ENCODE data around the gene ACTRT1.

The ACTRT1 gene
- 0 reads per million in 2 donors for total RNA-seq

GRCh38 chrX:128052303-128052702, at the start of gene ACTRT1:
ACTRT1 (minus strand) TSS chrX:128052403; CDS start chrX:128052206, 197 bp downstream.
- no peak for DNase-seq

GRCh38 chrX:128078545-128078944, 26.3 kb upstream of the ACTRT1 start:
- no peak for DNase-seq

- no peak for DNase-seq
Measured at GRCh38 chrX:128057421-128057820, 5.2 kb upstream of the ACTRT1 start.

GRCh38 chrX:128051526-128051925, 677 bp downstream of the ACTRT1 start:
- no peak for DNase-seq

GRCh38 chrX:128035318-128035717, 16.9 kb downstream of the ACTRT1 start:
- DNase-seq, result no peak

- DNase-seq, result no peak
Measured at GRCh38 chrX:128021566-128021965, 30.6 kb downstream of the ACTRT1 start.

- no peak for DNase-seq
Measured at GRCh38 chrX:128020701-128021100, 31.5 kb downstream of the ACTRT1 start.

GRCh38 chrX:128019218-128019617, 33.0 kb downstream of the ACTRT1 start:
- no peak for DNase-seq

- no peak for DNase-seq
Measured at GRCh38 chrX:128012015-128012414, 40.2 kb downstream of the ACTRT1 start.

- DNase-seq, result no peak
Measured at GRCh38 chrX:128007882-128008281, 44.3 kb downstream of the ACTRT1 start.
